ENCODE results near the gene TUBB1.
"Not testable (repeated sequence)": the region's sequence is repeated elsewhere in the genome, so short reads cannot be mapped to it uniquely, and the experiment has no call there.

Gene TUBB1

GRCh38 chr20:59019217-59019616 lies at the start of gene TUBB1:
Gene TUBB1 (plus strand): TSS chr20:59019429. CDS start chr20:59019523, 94 bp downstream.
- no peak for DNase-seq (ENCODE audit: insufficient read length, low spot score)
- FAIRE-seq, result no peak

GRCh38 chr20:58969439-58969838 lies 49.8 kb upstream of the TUBB1 start:
- FAIRE-seq (no peak), DNase-seq (ENCODE audit: insufficient read length, low spot score) (no peak)

GRCh38 chr20:58970146-58970545 lies 49.1 kb upstream of the TUBB1 start:
- FAIRE-seq, result peak; percentile 47
- DNase-seq (ENCODE audit: insufficient read length, low spot score), result no peak

GRCh38 chr20:58971429-58971828 lies 47.8 kb upstream of the TUBB1 start:
- no peak for DNase-seq (ENCODE audit: insufficient read length, low spot score)
- FAIRE-seq, result no peak

GRCh38 chr20:58973179-58973578 lies 46.0 kb upstream of the TUBB1 start:
- DNase-seq (ENCODE audit: insufficient read length, low spot score), result no peak
- FAIRE-seq, result no peak

- no peak for DNase-seq (ENCODE audit: insufficient read length, low spot score)
- FAIRE-seq, result no peak
Observed at GRCh38 chr20:58973866-58974265, 45.4 kb upstream of the TUBB1 start.

- no peak for DNase-seq (ENCODE audit: insufficient read length, low spot score)
- no peak for FAIRE-seq
Observed at GRCh38 chr20:58975353-58975752, 43.9 kb upstream of the TUBB1 start.

GRCh38 chr20:58976061-58976730 lies 43.0 kb upstream of the TUBB1 start:
- DNase-seq (ENCODE audit: insufficient read length, low spot score) (no peak), FAIRE-seq (no peak)

- FAIRE-seq (no peak), DNase-seq (ENCODE audit: insufficient read length, low spot score) (no peak)
Observed at GRCh38 chr20:58978351-58979190, 40.7 kb upstream of the TUBB1 start.

- no peak for FAIRE-seq
Observed at GRCh38 chr20:58980711-58981627, 38.3 kb upstream of the TUBB1 start, which contains the start of gene NELFCD. Gene NELFCD (plus strand): TSS chr20:58981256. CDS start chr20:58981310, 54 bp downstream.

GRCh38 chr20:58981628-58982364 lies 37.4 kb upstream of the TUBB1 start:
- DNase-seq (ENCODE audit: insufficient read length, low spot score), result no peak
- no peak for FAIRE-seq

More at GRCh38 chr20:58980711-58981627, 38.3 kb upstream of the TUBB1 start, which contains the start of gene NELFCD:
- peak; percentile 98 for DNase-seq (ENCODE audit: insufficient read length, low spot score)

GRCh38 chr20:58982406-58983114 lies 36.7 kb upstream of the TUBB1 start:
- DNase-seq (ENCODE audit: insufficient read length, low spot score) (no peak), FAIRE-seq (no peak)

- FAIRE-seq; DNase-seq (ENCODE audit: insufficient read length, low spot score): not testable (repeated sequence)
Observed at GRCh38 chr20:58983115-58983468, 36.1 kb upstream of the TUBB1 start.

- FAIRE-seq, result no peak
- DNase-seq (ENCODE audit: insufficient read length, low spot score), result no peak
Observed at GRCh38 chr20:58984691-58985090, 34.5 kb upstream of the TUBB1 start.

GRCh38 chr20:58985656-58986055 lies 33.6 kb upstream of the TUBB1 start:
- DNase-seq (ENCODE audit: insufficient read length, low spot score), result no peak
- no peak for FAIRE-seq

GRCh38 chr20:58986286-58986967 lies 32.8 kb upstream of the TUBB1 start:
- DNase-seq (ENCODE audit: insufficient read length, low spot score) (no peak), FAIRE-seq (no peak)

GRCh38 chr20:58986968-58987517 lies 32.2 kb upstream of the TUBB1 start:
- FAIRE-seq (no peak), DNase-seq (ENCODE audit: insufficient read length, low spot score) (no peak)

GRCh38 chr20:58987790-58988564 lies 31.3 kb upstream of the TUBB1 start:
- DNase-seq (ENCODE audit: insufficient read length, low spot score), result no peak
- FAIRE-seq, result no peak

Measured in GM19239 (cell line).